Fibroblast of villous mesenchyme (primary cell): ENCODE data around the gene KIF18B. TPM values are rescaled to one million over a fixed set of nuclear protein-coding genes. Genes with fewer than 3 reads are reported as not detected.

Source experiments
- DNase-seq: peaks from one replicate; pipeline ENCODE4 v3.0.0-alpha.2; 2010; ENCODE audit warnings: low read depth
- H3K4me3 ChIP-seq: 2 replicates; pipeline ENCODE4 v1.5.1; 2011; ENCODE audit warnings: low read depth, mild to moderate bottlenecking, low read length
- total RNA-seq: library from RNA; depleted of rRNA; stranded (reverse); fragments of >200 nt; gene quantifications from 2 replicates; pipeline ENCODE4 v1.2.3, GENCODE V29; 2012
- TF ChIP-seq, protein P1 (sequence below): IDR thresholded peaks from 2 replicates; pipeline ENCODE4 v1.5.1; 2012; ENCODE audit warnings: low read depth, mild to moderate bottlenecking, low read length; ENCODE audit not compliant: insufficient read depth

Gene KIF18B
- total RNA-seq, 1 donor = 5.2 TPM

DNA sequence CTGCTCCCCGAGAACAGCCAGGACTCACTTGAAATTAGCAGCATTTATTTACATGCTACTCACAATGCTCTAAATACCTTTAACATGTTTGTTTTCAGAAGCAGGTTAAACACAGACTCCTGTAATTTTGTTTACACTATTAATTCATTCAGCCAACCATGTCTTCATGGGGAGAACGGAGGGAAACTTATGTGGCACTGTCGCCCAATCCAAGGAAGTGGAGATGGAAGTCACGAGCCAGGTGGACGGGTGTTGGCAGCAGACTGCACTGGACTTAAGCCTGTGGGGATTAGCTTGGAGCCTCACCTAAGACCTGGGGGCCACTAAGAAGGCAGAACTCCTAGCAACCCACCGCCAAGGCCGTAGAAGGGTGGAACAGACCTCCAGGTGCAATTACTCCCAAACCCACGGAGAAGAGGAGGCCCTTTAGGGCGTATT is 23.4 kb downstream of the KIF18B start:
- TF ChIP-seq, protein P1, sequence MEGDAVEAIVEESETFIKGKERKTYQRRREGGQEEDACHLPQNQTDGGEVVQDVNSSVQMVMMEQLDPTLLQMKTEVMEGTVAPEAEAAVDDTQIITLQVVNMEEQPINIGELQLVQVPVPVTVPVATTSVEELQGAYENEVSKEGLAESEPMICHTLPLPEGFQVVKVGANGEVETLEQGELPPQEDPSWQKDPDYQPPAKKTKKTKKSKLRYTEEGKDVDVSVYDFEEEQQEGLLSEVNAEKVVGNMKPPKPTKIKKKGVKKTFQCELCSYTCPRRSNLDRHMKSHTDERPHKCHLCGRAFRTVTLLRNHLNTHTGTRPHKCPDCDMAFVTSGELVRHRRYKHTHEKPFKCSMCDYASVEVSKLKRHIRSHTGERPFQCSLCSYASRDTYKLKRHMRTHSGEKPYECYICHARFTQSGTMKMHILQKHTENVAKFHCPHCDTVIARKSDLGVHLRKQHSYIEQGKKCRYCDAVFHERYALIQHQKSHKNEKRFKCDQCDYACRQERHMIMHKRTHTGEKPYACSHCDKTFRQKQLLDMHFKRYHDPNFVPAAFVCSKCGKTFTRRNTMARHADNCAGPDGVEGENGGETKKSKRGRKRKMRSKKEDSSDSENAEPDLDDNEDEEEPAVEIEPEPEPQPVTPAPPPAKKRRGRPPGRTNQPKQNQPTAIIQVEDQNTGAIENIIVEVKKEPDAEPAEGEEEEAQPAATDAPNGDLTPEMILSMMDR = no peak
- H3K4me3 ChIP-seq = no peak overlapping the region
- DNase-seq = no peak

DNA sequence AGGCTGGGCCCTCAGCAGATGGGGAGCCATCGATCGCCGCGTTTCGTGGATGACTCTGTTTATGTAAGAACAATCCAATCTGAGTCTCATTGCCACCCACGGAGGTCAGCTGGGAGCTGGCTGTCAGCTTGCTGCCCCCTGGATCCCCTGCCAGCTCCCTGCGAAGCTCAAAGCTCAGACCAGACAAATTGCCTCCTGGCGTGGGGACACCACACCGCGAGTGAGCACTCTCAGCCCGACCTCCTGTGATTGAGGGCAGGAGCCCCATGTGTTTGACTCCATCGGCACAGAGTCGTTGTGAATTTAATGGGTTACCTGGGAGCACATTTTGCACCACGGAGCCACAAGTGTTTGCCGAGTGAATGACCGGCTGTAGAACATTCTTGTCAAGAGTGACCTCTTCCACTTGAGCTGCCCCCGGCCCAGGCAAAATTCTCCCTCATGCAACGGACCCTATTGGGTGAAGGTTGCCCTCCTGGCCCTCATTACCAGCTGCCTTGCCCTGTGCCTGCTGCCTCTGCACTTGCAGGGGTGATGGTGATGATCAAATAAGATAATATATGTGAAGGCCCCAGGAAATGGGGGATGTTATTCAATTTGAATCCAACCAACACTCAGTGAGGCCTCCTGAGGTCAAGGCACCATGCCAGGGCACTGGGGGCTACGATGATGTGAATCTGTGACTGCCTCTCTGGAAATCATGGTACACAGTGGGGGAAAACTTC is 24.7 kb downstream of the KIF18B start:
- no peak for DNase-seq

DNA sequence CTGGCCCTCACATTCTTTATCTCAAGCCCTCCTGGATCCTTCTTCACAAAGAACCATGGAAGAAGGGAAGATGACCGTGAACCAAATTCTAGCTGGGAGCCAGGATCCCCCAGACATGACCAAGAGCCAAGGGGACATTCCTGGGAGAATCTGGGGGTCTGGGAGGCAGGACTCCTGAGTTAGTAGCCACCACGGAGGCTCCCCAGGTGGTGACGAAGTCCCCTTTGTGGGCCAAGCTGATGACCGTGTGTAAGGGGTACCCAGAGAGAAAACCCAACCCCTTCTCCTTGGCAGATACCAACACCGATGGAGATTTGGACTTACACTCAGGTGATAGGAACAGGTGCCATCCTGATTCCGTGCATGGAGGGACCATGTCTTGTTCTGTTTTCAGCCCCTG is 25.4 kb downstream of the KIF18B start:
- no peak overlapping the region for H3K4me3 ChIP-seq
- no peak for DNase-seq
- TF ChIP-seq, protein P1 = no peak

More for the DNA sequence above, 24.7 kb downstream of the KIF18B start:
- TF ChIP-seq, protein P1 = no peak
- no peak overlapping the region for H3K4me3 ChIP-seq

GRCh38 chr17:44921122-44921882 is 26.3 kb downstream of the KIF18B start:
- no peak for DNase-seq
- H3K4me3 ChIP-seq = no peak overlapping the region

DNA sequence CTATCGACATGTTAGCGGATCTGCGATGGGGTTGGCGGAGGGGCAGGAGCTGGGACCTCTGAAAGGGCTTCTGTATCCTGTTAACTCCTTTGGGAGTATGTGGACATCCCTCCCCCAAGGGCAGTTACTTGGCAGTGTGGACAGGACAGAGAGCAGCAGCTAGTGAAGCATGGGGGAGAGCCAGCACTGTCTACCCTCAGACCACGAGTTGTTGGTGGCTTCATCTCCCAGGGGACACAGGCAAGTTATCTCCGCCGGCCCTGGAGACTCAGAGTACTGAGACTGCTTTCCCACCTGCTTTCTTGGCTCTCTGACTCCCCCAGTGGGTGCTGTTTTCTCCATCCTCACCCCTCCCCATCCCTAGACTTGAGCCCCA is 27.0 kb downstream of the KIF18B start:
- no peak overlapping the region for H3K4me3 ChIP-seq
- DNase-seq = no peak
- TF ChIP-seq, protein P1 = no peak

More at GRCh38 chr17:44921122-44921882, 26.3 kb downstream of the KIF18B start:
- TF ChIP-seq, protein P1 = no peak

GRCh38 chr17:44919885-44920564 is 27.5 kb downstream of the KIF18B start:
- TF ChIP-seq, protein P1 = peak; percentile 92
- peak; percentile 83 for DNase-seq
- no peak overlapping the region for H3K4me3 ChIP-seq
